Limb (tissue), 2 donors: ENCODE measurements around the gene SEC24C.
"Not testable (repeated sequence)": the region's sequence is repeated elsewhere in the genome, so short reads cannot be mapped to it uniquely, and the experiment has no call there.

Experiments
- DNase-seq, 2 donors: peaks; one replicate each; pipeline ENCODE4 v3.0.0-alpha.2; 2016; ENCODE audit errors: extremely low spot score in 2 of 2

Gene SEC24C

GRCh38 chr10:73743905-73744663, at the start of gene SEC24C:
TSS of gene SEC24C (plus strand) at chr10:73744372. CDS start at chr10:73746833, 2,461 bp downstream.
- peak; percentile 97 to 98 for DNase-seq

GRCh38 chr10:73695302-73695701, 48.9 kb upstream of the SEC24C start:
- not testable (repeated sequence) for DNase-seq

GRCh38 chr10:73697675-73698159, 46.5 kb upstream of the SEC24C start, which contains the start of gene AGAP5:
TSS of gene AGAP5 (minus strand) at chr10:73698109. CDS start at chr10:73697755, 354 bp downstream.
- DNase-seq: not testable (repeated sequence)

- DNase-seq: not testable (repeated sequence)
Measured at GRCh38 chr10:73698819-73699218, 45.4 kb upstream of the SEC24C start.

GRCh38 chr10:73703924-73704323, 40.2 kb upstream of the SEC24C start:
- not testable (repeated sequence) for DNase-seq

- DNase-seq: not testable (repeated sequence)
Measured at GRCh38 chr10:73705506-73706072, 38.6 kb upstream of the SEC24C start.

- DNase-seq: not testable (repeated sequence)
Measured at GRCh38 chr10:73706488-73706887, 37.7 kb upstream of the SEC24C start.

- not testable (repeated sequence) for DNase-seq
Measured at GRCh38 chr10:73707628-73708027, 36.5 kb upstream of the SEC24C start.

GRCh38 chr10:73708122-73708521, 36.0 kb upstream of the SEC24C start:
- DNase-seq: not testable (repeated sequence)

- DNase-seq: not testable (repeated sequence)
Measured at GRCh38 chr10:73711683-73712082, 32.5 kb upstream of the SEC24C start.

GRCh38 chr10:73713912-73714311, 30.3 kb upstream of the SEC24C start:
- not testable (repeated sequence) for DNase-seq

GRCh38 chr10:73714483-73714882, 29.7 kb upstream of the SEC24C start:
- DNase-seq: not testable (repeated sequence)

- DNase-seq: not testable (repeated sequence)
Measured at GRCh38 chr10:73715179-73716156, 28.7 kb upstream of the SEC24C start.

GRCh38 chr10:73716251-73716650, 27.9 kb upstream of the SEC24C start:
- no peak for DNase-seq

GRCh38 chr10:73717556-73717955, 26.6 kb upstream of the SEC24C start:
- no peak for DNase-seq

GRCh38 chr10:73720561-73720960, 23.6 kb upstream of the SEC24C start:
- not testable (repeated sequence) for DNase-seq

GRCh38 chr10:73723516-73723915, 20.7 kb upstream of the SEC24C start:
- no peak for DNase-seq

- not testable (repeated sequence) for DNase-seq
Measured at GRCh38 chr10:73729781-73730152, 14.4 kb upstream of the SEC24C start.

- peak; percentile 84 to 96 for DNase-seq
Measured at GRCh38 chr10:73730153-73730906, 13.8 kb upstream of the SEC24C start.

GRCh38 chr10:73731588-73732375, 12.4 kb upstream of the SEC24C start:
- DNase-seq: no peak
